NCI-H2171 treated with DMSO at 0.1 percent for 48 hours (cell line): ENCODE results near the gene WASF3.

Experiments used
- DNase-seq: peaks from one replicate; lab custom pipeline; 2025; lab: John Stamatoyannopoulos, UW

WASF3 gene

DNA sequence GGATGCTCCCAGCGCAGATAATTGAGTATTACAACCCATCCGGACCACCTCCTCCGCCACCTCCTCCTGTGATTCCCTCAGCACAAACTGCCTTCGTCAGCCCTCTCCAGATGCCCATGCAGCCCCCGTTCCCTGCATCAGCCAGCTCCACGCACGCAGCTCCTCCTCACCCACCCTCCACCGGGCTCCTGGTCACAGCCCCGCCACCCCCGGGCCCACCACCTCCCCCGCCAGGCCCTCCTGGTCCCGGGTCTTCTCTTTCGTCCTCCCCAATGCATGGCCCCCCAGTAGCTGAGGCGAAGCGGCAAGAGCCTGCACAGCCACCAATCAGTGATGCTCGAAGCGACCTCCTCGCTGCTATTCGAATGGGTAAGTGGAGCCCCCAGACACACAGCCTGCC, 125.1 kb downstream of the WASF3 start:
- no peak for DNase-seq

GRCh38 chr13:26685606-26686005, 128.1 kb downstream of the WASF3 start:
- no peak for DNase-seq

- no peak for DNase-seq
Measured at GRCh38 chr13:26686285-26686684, 128.8 kb downstream of the WASF3 start.

DNA sequence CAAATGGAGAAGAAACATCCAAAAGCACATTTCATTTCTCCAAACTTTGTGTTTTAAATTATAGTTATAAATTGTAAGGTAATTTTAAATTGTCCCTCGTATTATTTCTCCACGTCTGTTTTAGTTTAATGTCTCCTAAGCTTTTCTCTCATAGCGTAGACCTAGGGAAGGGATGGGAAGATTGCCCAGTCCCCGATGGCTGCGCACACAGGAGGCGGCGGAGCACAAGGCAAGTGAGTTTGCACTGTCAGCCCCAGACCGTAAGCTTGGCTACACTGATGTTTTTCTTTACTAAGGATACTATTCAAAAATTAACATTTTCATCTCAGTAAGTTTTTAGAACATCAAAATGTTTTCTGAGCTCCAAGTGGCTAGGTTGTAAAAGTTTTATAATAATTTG, 130.8 kb downstream of the WASF3 start:
- DNase-seq = no peak

DNA sequence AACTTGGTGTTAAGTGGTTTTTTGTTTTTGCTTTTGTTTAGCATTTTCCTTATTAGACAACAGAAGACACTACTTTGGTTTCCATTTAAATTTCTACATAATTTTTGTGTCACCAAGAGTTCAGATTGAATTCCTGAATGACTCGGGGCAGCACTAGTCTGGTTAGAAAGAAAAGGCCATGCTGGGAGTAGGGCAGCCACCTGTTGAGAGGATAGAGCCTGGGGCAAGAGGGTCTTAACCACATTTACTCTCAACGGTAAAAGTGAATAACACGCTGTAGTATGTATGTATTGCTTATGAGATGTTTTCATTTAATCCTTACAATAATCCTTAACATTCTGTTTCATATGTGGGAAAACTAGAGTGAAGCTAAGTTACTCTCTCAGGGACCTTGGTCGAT, 131.5 kb downstream of the WASF3 start:
- no peak for DNase-seq

- DNase-seq = no peak
Measured at GRCh38 chr13:26693749-26694463, 136.4 kb downstream of the WASF3 start.

DNA sequence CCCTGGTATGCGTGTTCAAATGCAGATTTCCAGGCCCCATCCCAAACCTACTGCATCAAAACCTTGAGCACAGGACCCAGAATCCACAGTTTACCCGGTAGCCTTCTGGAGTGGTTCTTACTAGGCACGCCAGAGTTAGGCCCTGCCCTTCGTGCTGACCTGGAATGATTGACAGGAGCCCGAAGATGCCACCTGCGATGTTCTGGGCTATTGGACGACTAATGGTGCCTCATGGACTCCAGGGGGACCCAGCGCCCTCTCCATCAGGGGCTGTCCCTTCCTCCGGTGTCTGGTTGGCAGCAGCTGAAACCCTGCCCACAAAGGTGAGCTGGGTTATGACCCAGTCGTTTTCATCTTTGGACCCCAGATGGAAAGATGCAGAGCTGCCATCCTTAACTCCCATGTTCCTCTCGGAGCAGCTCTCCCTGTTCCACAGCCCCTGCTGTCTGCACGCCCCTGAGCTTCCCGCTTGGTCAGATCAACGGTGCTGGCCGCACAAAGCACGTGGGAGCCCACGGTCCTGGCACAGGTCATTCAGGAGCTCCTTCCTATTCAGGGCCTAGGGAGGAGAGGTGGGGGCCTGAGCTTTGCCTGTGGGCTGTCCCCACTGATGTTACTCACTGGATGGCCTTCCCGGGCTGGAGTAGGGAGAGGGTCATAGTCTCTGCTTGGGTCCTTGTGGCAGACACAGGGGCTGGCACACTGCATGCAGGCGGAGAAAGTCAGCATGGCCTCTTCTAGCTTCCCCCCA, 137.3 kb downstream of the WASF3 start:
- DNase-seq = no peak

DNA sequence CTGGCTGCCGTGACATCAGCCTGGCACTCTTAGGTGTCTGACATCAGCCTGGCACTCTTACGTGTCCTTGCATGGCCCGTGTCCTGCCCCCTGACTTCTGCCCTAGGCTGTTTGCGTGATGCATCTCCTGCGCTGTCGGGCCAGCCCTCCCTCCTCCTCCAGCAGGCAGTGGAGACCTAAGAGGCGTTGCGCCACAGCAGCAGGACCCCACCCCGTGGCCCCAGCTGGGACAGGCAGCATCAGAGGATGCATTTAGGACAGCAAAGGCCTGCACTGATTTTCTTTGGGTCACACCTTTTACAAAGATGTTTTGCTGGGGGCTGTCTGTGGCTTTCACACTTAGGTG, 137.8 kb downstream of the WASF3 start:
- DNase-seq = no peak

- no peak for DNase-seq
Measured at GRCh38 chr13:26695891-26696311, 138.4 kb downstream of the WASF3 start.

DNA sequence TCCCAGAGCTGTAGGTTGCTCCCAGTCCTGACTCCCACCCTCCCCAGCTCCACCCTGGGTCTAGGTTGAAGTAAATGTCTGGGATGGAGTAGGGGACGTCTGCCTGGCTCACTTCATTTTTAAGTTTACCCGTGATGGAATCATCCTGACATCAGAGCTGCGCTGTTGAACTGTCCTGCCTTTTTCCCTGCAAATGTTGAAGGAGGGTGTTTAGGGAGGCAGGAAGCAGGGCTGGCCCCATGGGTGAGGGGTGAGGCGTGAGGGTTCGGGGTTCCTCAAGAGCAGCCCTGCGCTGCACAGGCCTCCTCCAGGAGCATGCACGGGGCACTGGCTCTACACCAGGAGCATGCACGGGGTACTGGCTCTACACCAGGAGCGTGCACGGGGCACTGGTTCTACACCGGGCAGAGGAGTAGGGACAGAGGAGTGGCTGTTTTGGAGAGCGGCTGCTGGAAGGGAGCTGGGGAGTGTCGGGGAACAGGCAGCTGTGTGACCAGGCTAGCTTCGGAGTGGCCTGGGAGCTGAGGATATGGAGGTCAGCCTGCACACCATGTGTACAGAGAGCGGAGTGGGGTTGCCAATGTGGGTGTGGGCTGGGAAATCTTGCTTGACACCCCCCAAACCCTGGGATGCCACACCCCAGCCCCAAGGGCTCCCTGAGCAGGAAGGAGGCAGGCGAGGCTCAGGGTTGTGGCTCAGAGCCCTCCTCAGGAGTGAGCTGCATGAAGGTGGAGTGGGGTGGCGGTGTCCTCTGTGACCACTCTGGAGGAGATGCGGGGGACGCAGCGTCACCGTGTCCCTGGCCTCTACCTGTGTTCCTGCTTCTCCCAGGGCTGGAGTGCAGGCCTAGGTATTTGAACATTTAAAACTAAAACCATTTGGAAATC, 139.8 kb downstream of the WASF3 start:
- DNase-seq = no peak

DNA sequence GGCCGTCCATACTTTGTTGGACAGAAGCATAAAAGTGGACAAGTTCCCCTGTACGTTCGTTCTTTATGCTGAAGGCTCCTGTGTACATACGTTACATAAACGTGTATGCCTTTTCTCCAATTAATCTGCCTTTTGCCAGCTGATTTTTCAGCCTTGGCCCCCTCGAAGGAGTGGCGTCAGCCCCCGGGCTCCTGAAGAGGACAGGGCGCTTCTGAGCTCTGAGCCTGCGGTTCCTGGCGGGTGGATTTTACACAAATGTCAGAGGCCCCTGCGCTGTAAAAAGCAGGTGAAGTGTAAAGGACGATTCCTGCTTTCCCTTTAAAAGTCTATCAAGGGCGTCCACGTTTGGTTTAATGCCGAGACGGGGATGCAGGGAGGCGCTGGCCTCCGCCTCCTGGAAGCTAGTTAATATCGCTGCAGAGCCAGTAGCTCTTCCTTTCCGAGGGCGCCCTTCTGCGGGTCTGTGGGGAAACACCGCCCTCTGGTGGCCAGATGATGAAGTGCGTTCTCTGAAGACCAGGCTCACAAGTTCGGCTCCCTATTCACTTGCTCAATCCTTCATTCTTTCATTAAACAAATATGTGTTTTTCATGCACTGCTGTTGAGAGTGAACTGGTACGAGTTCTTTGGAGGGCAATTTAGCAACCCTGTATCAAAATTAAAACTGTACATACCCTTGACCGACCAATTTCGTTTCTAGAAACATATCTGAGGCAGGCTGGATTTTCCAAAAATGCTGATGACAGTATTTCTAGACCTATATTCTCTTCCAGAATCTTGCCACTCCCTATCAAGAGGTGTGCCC, 141.1 kb downstream of the WASF3 start:
- peak; percentile 68 for DNase-seq

DNA sequence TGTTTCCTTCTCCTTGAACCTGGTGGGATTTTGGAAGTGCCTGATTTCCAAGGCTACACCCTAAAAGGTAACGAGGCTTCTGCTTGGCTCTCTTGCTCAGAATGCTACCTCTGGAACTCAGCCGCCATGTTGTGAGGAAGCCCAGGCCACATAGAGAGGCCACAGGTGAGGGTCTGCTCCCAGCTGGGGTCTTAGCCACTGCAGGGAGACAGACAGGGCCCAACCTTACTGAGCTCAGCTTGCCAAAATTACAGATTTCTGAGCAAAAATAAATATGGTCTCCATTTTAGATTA, 141.7 kb downstream of the WASF3 start:
- DNase-seq = no peak

DNA sequence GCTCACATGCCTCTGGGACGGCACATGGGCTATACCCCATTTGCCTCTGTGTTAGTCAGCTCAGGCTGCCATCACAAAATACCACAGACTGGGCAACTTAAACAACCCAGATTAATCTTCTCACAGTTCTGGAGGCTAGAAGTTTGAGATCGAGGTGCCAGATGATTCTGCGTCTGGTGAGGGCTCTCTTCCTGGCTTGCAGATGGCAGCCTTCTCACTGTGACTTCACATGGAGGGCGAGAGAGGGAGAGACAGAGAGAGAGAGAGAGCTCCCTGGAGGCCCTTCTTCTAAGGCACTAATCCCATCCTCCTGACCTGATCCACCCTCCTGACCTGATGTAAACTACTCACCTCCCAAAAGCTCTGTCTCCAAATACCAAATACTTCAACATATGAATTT, 148.1 kb downstream of the WASF3 start:
- DNase-seq = no peak

GRCh38 chr13:26706381-26706780, 148.9 kb downstream of the WASF3 start:
- no peak for DNase-seq

DNA sequence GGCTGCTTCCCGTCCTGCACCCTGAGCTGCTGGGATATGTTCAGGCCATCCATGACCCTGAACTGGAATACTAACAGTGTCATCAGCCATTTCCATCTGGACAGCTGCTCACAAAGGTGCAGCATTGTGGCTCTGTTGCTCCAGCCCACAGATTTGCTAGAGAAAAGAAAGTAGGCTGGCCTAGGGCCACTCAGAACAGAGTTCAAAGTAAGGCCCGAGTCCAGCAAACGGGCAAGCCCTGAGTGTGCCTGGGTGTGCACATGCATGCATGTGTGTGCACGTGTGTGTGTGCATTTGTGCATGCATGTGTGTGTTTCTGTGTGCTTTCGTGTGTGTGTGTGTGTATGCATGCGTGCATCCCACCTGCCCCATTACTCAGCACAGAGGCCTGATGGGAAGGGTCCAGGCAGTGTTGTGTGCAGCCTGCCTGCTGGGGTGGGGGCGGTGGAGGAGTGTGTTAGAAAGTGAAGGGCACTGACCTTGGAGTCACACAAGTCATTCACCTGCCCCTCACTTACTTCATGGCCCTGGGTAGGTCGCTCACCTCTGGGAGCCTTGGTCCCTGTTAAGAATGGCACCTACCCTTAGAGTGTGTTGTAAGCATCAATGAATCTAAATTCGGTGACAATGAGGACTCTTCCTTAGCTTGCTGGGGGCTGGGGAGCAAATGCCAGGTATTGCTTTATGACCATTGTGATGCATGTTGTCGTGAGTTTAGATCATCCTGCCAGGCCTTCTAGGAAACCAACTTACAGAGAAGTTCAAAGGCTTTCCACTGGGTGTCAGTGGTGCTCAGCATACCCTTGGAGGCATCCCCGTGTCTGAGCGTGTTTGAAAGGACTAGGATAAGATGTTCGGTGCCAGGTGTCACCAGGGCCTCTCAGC, 149.9 kb downstream of the WASF3 start:
- peak; percentile 65 for DNase-seq

DNA sequence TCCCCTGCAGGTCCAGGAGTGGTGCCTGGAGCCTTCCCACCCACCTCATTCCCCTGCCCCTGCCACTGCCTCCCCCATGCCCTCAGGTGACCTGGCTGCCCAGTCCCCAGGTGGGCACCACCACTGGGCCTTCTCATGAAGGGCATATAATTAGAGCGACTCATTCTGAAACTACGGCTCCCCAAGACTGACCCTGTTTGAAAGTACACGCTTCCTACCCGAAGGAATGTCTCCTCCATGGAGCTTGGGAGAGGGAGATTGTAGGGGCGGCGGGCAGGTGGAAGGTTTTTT, 150.5 kb downstream of the WASF3 start:
- no peak for DNase-seq

DNA sequence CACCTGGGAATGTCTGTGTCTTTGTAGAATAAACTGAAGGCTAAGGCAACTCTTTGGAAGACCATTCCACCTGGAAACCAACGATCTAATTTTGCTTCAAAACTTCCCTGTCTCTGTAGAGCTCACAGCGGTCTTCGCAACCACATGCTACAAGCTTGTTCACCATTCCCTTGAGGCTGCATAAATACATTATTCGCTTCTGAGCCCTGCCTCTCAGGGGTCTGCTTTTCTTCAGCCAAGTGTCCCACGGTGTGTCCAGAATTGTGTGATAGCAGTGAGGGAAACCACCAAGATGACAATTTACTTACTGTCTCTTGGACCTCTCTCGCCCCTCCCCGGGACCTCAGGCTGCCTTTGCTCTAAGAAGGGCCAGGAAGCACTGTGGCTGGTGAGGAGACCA, 152.0 kb downstream of the WASF3 start:
- DNase-seq = no peak

GRCh38 chr13:26710166-26710565, 152.7 kb downstream of the WASF3 start:
- no peak for DNase-seq

GRCh38 chr13:26711211-26711610, 153.7 kb downstream of the WASF3 start:
- DNase-seq = no peak

- no peak for DNase-seq
Measured at GRCh38 chr13:26713341-26713740, 155.9 kb downstream of the WASF3 start.

- no peak for DNase-seq
Measured at GRCh38 chr13:26716984-26717383, 159.5 kb downstream of the WASF3 start.
